Measurements from ENCODE around the gene MPV17.
"Not testable (repeated sequence)": the region's sequence is repeated elsewhere in the genome, so short reads cannot be mapped to it uniquely, and the experiment has no call there.

MPV17 gene, protein sequence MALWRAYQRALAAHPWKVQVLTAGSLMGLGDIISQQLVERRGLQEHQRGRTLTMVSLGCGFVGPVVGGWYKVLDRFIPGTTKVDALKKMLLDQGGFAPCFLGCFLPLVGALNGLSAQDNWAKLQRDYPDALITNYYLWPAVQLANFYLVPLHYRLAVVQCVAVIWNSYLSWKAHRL

DNA sequence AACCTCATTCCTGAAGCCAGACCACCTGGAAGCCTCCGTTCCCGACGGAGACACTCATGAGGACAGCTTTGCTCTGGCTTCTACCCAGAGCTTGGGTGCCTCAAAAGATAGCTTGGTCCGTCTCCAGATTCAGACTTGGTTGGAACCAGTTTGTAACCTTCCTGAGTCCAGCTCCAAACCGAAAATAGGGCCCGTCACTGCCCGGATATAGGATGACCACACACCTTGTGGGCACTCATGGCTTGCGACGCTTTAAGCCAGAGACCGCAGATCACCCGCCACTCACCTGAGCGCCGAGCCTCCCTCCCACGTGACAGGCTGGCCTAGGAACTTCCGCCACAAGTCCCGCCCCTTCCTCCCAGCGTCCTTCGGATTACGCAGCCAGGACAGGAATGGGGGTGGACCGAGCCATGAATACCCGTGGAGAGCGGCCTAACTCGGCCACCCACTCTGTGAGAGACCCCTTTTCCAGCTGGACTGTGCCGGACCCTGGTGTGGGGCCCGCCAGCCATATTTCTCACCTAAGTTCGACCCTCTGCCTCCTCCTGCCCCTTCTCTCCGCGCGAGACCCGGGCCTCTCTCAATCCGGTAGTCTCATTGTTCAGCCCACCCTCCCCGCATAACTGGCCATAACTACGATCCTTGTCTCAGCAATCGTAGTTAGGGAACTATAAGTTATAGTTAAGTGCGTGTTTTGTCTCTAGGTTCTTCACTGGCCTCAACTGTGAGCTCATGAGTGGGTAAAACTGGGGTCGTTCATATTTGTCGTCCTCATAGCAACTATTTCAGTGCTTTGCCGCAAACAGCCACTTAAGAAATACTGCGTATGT lies at the start of gene MPV17:
TSS of gene MPV17 (minus strand) at position 332 of the 830 bp plus-strand sequence. CDS start 580 bp downstream, outside the sequence.
- FAIRE-seq: no peak

DNA sequence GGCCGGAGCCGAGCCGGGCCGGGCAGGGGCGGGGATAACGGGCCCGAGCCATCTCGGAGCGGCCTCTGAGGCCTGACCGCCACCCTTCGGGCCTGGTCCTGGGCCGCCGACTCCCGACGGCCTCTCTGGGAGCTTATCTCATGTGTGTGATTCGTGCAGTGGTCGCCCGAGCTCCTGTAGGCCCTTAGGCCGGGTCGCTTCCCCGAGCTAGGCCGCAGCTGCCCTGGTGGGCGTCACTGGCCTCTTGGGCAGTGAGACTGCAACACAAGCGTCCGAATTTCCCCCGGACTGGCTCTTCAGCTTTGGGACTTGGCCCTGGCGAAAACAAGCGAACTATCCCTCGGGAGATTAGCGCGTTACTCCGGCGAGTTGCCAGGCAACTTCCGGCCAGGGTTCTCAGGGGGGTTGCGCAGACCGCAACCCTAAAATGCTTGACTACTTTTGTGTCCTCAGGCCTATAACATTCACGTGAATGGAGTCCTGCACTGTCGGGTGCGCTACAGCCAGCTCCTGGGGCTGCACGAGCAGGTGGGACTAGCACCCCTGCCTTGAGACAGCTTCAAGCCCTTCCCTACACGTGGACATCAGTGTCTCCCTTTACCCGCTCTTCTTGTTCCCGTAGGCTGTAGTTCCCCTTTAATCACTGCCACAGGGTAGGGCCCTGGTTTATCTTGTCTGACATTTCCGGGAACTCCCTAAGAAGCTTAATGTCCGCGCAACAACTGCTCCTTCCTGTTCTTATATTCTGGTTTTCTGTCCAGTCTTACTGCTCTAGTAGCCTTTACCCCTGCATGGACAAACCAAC lies 48.1 kb upstream of the MPV17 start:
- FAIRE-seq: no peak

- peak; percentile 29 for FAIRE-seq
Observed at GRCh38 chr2:27370026-27370815, 47.3 kb upstream of the MPV17 start, which contains the start of the genes EIF2B4 and SNX17. Gene EIF2B4, minus strand, starts transcription at chr2:27370338. Its CDS starts 24 bp downstream, at chr2:27370314. Gene SNX17, plus strand, starts transcription at chr2:27370616. Its CDS starts 128 bp downstream, at chr2:27370744.

DNA sequence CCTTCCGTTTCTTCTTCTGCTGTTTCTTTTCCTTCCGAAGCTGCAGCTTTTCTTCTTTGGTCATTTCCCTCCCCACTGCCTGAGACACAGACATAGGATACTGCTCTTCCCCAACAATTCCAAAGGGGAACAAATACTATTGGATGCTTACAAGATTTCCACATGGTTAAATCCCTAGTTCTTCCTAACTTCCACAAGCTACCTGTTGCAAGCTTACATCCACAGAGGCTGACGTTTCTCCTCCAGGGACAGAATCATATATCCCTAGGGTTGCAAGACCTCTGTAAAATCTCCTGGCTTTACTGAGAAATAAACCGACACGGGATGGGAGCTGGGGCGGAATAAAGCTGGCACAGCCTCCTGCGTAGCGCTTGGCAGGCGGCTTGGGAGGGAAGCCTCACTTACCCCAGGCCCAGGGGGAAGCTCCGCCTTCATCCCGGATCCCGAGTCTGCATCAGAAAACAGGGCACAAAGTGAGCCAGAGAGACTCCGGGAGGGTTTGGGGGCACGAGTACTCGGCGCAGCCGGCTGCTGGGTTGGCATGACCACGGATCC lies 46.7 kb upstream of the MPV17 start:
- no peak for FAIRE-seq

GRCh38 chr2:27363933-27364332 lies 41.0 kb upstream of the MPV17 start:
- FAIRE-seq: no peak

- no peak for FAIRE-seq
Observed at GRCh38 chr2:27362678-27363420, 40.0 kb upstream of the MPV17 start.

- FAIRE-seq: peak; percentile 86
Observed at GRCh38 chr2:27356382-27357181, 33.7 kb upstream of the MPV17 start, which contains the start of gene GTF3C2. Gene GTF3C2, minus strand, starts transcription at chr2:27356764. Its CDS starts 13,210 bp downstream, at chr2:27343554.

- no peak for FAIRE-seq
Observed at GRCh38 chr2:27356056-27356381, 33.1 kb upstream of the MPV17 start.

DNA sequence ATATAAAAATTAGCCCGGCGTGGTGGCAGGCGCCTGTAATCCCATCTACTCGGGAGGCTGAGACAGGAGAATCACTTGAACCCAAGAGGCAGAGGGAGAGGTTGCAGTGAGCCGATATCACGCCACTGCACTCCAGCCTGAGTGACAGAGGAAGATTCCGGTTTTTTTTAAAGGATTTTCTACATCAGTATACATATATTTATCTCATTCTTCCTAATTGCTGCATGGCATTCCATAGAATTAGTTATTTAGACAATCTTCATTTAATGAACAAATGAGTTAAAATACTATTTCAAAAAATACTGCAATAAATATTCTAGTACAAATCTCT lies 31.7 kb upstream of the MPV17 start:
- FAIRE-seq: no peak

DNA sequence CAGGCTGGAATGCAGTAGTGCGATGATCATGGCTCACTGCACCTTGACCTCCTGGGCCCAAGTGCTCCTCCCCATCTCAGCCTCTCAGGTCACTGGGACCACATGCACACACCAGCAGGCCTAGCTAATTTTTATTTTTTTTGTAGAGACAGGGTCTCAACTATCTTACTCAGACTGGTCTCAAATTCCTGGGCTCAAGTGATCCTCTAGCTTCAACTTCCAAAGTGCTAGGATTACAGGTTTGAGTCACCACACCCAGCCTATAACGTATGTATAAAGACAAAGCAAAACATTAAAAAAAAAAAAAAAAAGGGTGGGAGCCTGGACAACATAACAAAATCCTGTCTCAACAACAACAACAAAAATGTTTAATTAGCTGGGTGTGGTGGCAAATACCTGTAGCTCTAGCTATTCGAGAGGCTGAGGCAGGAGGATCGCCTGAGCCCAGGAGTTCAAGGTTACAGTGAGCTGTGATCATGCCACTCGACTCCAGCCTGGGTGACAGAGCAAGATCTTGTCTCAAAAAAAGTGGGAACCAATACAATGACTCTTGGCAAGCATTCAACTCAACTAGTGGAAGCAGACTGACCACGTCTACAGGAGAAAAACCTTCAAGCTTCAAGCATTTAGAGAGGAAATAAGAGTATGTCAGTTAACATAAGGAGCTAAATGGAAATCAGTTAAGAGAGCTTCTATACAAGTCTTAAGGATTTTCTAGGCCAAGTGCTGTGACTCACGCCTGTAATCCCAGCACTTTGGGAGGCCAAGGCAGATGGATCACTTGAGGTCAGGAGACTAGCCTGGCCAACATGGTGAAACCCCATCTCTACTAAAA lies 31.1 kb upstream of the MPV17 start:
- no peak for FAIRE-seq

- not testable (repeated sequence) for FAIRE-seq
Observed at GRCh38 chr2:27353386-27353761, 30.5 kb upstream of the MPV17 start.

DNA sequence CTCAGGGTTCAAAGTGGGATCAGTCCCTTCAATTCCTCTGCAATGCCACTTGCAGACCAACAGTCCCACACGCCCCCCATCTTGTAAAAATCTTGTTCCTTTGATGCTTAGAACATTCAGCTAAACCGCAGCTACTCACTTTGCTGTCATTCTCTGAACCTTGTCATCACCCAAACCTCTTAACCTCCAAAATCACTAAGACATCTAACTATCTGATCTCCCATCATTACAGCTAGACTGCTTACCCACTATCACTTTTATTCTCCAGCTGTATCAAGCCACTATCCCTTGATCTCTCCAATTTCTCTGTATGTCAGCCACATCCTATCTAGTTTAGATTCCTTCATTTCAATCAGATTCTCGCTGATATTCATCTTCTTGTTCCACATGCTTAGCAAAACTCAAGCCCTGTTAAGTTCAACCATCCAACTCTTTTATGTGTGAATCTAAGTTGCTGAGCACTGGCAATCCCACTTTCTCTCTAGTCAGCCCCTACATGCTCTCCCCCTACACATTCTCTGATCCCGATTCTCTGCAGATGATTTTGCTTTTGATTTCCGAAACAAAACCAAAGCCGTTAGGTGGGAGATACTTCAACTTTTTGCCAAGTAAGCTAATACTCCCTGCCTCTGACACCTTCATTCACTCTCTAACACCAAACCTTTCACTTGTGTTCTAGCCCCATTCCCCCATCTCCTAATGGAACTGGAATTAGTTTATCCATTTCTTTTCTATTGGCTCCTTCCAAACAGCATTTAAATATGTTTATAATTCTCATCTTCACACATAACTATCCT lies 29.1 kb upstream of the MPV17 start:
- no peak for FAIRE-seq

GRCh38 chr2:27350106-27350693 lies 27.3 kb upstream of the MPV17 start:
- no peak for FAIRE-seq

DNA sequence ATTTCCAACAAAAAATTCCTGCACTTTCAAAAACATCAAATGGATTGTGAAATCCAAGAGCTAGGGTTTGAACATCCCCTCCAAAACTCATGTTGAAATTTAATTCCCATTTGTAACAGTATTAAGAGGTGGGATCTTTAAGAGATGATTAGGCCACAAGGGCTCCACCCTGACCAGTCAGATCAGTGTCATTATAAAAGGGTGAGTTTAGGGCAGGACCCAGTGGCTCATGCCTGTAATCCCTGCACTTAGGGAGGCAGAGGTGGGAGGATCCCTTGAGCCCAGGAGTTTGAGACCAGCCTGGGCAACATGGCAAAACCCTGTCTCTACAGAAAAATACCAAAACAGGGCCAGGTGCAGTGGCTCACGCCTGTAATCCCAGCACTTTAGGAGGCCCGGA lies 24.7 kb upstream of the MPV17 start:
- FAIRE-seq: no peak

DNA sequence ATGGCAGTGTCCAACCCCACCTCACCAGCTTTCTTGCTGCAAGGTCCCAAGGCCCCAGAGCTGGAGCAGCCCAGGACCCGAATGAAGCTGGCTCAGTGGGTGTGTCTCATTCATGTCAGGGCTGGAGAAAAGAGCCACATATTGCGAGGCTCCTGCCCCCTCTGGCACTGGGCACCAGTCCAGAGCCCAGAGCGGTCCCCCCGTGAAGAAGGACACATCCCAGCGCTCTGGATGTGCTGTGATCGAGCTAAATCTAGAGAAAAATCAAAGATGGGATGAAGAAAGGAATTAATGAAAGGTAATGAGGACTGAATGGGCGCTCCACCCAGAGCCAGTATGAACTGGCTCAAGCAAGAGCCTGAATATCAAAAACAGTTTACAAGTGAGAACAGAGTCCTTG lies 13.3 kb upstream of the MPV17 start:
- no peak for FAIRE-seq

DNA sequence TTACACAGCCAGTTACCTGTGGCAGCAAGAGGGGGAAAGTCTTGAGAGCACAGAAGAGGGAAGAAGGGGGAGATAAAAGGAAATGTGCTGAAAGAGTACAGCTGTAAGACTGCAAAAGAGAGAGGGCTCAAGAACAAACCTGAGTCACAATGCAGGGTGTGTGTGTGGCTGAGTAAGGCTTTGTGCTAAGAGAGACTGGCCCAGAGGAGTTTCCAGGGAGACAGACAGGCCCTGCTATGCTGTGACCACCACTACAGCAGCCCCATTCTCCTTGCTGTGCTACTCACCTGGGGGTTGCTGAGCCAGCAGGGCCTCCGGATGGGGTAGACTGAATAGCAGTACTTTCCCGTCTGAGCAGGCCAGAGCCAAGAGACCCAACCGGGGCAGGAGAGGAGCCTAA lies 12.4 kb upstream of the MPV17 start:
- FAIRE-seq: no peak

DNA sequence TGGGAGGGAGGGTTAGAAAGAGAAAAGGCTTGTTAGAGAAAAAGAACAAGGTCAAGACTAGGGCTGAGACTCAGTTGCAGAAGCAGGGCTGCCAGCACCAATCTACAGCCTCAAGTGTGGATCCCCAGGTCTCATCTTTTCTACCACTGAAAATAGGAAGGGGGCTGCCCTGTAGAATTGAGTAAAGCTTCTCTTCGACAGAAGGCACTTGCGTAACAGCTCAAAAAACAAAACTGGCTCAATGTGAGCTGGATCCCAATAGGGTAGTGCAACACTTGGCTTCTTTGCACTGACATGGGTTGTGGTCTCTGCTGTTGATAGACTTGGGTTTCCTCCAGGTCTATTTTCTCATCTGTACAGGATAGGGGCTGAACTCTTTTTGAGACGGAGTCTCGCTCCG lies 1.8 kb upstream of the MPV17 start:
- no peak for FAIRE-seq

DNA sequence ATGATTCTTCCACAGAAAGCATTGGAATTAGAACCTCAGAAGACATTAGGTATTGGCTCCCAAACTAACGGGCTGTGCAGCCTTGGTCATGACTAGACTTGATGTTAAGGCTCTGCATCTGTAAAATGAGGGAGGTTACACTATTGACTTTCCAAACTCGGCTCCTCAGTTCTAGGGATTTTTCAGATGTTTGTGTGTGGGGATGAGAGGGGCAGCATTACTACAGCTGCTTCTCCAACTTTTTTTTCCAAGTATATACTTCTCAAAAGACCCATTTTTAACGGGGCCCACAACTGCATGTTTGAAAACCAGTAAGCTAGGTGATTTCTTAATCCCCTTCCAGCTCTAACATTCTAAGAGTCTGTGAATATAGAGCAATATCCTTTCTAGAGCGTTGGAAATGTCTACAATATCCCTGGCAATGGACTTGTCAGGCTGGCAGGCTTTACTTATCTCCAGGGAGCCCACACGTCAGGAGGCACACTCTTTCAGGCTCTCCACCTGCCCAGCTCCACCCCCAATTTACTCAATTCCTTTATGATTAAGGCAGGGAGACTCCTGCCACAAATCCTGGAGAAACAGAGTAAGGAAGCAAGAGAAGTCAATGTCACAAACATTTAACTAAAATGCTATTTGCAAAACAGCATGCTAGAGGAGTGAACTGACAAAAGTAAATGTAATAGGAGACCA lies 844 bp upstream of the MPV17 start:
- no peak for FAIRE-seq
